ENCODE data around the gene CLEC5A.

CLEC5A gene

DNA sequence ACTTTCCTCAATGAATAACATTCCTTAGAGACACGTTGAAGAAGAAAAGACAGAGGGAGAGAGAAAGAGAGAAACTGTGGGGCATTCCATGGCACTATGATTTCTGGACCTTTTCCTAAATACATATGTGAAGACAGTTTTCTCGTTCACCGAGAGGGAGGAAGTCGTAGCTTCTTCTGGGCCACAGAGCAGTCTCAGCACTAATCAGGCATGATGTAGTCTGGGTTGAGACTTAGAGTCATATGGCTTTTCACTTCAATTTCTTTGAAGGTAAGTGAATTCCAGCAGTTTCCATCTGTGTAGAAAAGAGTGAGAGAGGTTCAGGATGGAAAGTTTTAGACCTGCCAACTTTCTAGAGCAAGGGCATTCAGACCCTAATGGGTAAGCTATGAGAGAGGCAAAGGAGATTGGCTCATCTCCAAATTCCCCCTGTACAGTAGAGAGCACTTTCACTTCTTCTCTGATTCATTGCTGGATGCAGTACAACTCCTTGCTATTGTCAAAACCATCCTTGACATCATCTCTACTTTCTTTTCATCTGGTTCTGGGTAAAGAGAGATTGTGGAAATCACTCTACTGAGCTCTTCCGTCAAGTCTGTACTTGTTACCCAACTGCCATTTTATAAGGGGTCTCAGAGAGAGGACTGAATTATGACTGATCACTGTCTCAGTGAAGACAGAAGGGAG is 62.1 kb downstream of the CLEC5A start:
- Histone ChIP-seq H3K27ac (ENCODE audit: extremely low read depth, low read depth, low read length) (no peak overlapping the region), H3K9me3 (ENCODE audit: control insufficient read depth, insufficient read depth, low read depth, low read length) (no peaks in the 10 kb centered on the region), H3K4me1 (ENCODE audit: control insufficient read depth, insufficient read depth, low read length) (no peaks in the 10 kb centered on the region), H3K36me3 (ENCODE audit: control insufficient read depth in 2 of 2, insufficient read depth in 1 of 2, low read length in 2 of 2) (no peaks in the 10 kb centered on the region), H3K4me3 (ENCODE audit: low read depth, low read length) (no peak overlapping the region)
- TF ChIP-seq ZSCAN30 (tag by site-specific recombination; IDR thresholded peaks at IDR 0.05) (no peak), ZNF426 (tag by site-specific recombination; IDR thresholded peaks at IDR 0.05) (no peak), ZSCAN4 (tag by site-specific recombination; IDR thresholded peaks at IDR 0.05) (no peak), YY2 (tag by site-specific recombination; IDR thresholded peaks at IDR 0.05) (no peak), ZNF692 (tag by site-specific recombination; IDR thresholded peaks at IDR 0.05) (no peak), ZNF26 (tag by site-specific recombination; IDR thresholded peaks at IDR 0.05) (no peak), ZNF48 (tag by site-specific recombination; IDR thresholded peaks at IDR 0.05) (no peak)
- TF ChIP-seq, protein P1, sequence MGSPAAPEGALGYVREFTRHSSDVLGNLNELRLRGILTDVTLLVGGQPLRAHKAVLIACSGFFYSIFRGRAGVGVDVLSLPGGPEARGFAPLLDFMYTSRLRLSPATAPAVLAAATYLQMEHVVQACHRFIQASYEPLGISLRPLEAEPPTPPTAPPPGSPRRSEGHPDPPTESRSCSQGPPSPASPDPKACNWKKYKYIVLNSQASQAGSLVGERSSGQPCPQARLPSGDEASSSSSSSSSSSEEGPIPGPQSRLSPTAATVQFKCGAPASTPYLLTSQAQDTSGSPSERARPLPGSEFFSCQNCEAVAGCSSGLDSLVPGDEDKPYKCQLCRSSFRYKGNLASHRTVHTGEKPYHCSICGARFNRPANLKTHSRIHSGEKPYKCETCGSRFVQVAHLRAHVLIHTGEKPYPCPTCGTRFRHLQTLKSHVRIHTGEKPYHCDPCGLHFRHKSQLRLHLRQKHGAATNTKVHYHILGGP (tag by site-specific recombination; IDR thresholded peaks at IDR 0.05): no peak
- TF ChIP-seq, protein P2, sequence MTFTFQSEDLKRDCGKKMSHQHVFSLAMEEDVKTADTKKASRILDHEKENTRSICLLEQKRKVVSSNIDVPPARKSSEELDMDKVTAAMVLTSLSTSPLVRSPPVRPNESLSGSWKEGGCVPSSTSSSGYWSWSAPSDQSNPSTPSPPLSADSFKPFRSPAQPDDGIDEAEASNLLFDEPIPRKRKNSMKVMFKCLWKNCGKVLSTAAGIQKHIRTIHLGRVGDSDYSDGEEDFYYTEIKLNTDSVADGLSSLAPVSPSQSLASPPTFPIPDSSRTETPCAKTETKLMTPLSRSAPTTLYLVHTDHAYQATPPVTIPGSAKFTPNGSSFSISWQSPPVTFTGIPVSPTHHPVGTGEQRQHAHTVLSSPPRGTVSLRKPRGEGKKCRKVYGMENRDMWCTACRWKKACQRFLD (tag by site-specific recombination; IDR thresholded peaks at IDR 0.05): no peak
- TF ChIP-seq, protein P3, sequence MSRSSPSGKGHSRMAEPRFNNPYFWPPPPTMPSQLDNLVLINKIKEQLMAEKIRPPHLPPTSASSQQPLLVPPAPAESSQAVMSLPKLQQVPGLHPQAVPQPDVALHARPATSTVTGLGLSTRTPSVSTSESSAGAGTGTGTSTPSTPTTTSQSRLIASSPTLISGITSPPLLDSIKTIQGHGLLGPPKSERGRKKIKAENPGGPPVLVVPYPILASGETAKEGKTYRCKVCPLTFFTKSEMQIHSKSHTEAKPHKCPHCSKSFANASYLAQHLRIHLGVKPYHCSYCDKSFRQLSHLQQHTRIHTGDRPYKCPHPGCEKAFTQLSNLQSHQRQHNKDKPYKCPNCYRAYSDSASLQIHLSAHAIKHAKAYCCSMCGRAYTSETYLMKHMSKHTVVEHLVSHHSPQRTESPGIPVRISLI (tag by site-specific recombination; IDR thresholded peaks at IDR 0.05): no peak
- CTCF ChIA-PET: no interaction called here
- POLR2A ChIA-PET: no interaction called here

DNA sequence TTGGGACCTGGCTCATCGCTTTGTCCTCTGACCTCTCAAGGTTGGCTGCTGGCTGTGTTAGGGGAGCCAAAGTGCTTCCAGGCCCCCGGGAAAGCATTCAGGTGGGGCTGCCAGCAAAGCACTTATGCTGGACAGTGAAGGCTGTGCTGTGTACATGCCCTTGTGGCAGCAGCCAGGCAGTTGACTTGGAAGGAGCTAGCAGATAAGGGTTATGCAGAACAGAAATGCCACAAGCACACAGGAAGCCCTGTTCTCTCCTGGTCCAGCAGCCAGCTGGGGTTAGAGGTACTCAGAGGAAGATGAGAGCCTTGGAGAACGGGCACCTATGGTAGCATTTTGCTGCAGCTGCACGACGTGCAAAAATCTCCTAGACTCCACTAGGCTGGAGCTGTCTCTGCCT is 65.8 kb downstream of the CLEC5A start:
- ChIA-PET CTCF (no interaction called here), POLR2A (no interaction called here)
- H3K4me3 ChIP-seq (ENCODE audit: low read depth, low read length): no peak overlapping the region
- H3K36me3 ChIP-seq (ENCODE audit: control insufficient read depth in 2 of 2, insufficient read depth in 1 of 2, low read length in 2 of 2): no peaks in the 10 kb centered on the region
- no peak overlapping the region for H3K27ac ChIP-seq (ENCODE audit: extremely low read depth, low read depth, low read length)
- TF ChIP-seq ZNF585B (tag by site-specific recombination; IDR thresholded peaks at IDR 0.05) (no peak), ZNF292 (tag by site-specific recombination; IDR thresholded peaks at IDR 0.05; ENCODE audit: borderline replicate concordance, low read depth) (no peak), TRIM28 (IDR thresholded peaks at IDR 0.05; ENCODE audit: borderline replicate concordance, low read length) (no peak), SETDB1 (IDR thresholded peaks at IDR 0.05; ENCODE audit: insufficient read length, low read length) (no peak)
- TF ChIP-seq, protein P4, sequence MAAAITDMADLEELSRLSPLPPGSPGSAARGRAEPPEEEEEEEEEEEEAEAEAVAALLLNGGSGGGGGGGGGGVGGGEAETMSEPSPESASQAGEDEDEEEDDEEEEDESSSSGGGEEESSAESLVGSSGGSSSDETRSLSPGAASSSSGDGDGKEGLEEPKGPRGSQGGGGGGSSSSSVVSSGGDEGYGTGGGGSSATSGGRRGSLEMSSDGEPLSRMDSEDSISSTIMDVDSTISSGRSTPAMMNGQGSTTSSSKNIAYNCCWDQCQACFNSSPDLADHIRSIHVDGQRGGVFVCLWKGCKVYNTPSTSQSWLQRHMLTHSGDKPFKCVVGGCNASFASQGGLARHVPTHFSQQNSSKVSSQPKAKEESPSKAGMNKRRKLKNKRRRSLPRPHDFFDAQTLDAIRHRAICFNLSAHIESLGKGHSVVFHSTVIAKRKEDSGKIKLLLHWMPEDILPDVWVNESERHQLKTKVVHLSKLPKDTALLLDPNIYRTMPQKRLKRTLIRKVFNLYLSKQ (tag by site-specific recombination; IDR thresholded peaks at IDR 0.05; ENCODE audit: borderline replicate concordance): no peak
- H3K4me1 ChIP-seq (ENCODE audit: control insufficient read depth, insufficient read depth, low read length): no peaks in the 10 kb centered on the region
- H3K9me3 ChIP-seq (ENCODE audit: control insufficient read depth, insufficient read depth, low read depth, low read length): no peaks in the 10 kb centered on the region

All from HEK293 (cell line).